Transverse colon (tissue), 4 donors: Measurements from ENCODE around the gene ZBP1. TPM values are rescaled to one million over a fixed set of nuclear protein-coding genes. Genes with fewer than 3 reads are reported as not detected.

Experiments used
- DNase-seq: peaks from one replicate; pipeline ENCODE4 v3.0.0-alpha.2; 2019
- H3K27ac ChIP-seq, 4 donors: fragments of 200-600 bp; sonication (generic); 2 replicates each; pipeline ENCODE4 v1.5.1; 2016 to 2018; ENCODE audit warnings: inconsistent platforms in 4 of 4
- H3K27me3 ChIP-seq: fragments of 200-600 bp; sonication (generic); 2 replicates; pipeline ENCODE4 v1.5.1; 2017; ENCODE audit warnings: inconsistent platforms
- H3K36me3 ChIP-seq, 4 donors: fragments of 200-600 bp; sonication (generic); 2 replicates each; pipeline ENCODE4 v1.5.1; 2017 to 2019; ENCODE audit warnings: inconsistent platforms in 4 of 4
- H3K4me1 ChIP-seq, 4 donors: fragments of 200-600 bp; sonication (generic); 2 replicates each; pipeline ENCODE4 v1.5.1; 2017 to 2020; ENCODE audit warnings: inconsistent platforms in 4 of 4
- H3K4me3 ChIP-seq, 4 donors: fragments of 200-600 bp; sonication (generic); 1 replicate in 1 of 4; 2 replicates in 3 of 4; pipeline versions ENCODE4 v1.5.1 to v1.6.1; 2017 to 2019; ENCODE audit warnings: inconsistent platforms in 4 of 4
- H3K9me3 ChIP-seq, 2 donors: fragments of 200-600 bp; sonication (generic); 2 replicates each; pipeline ENCODE4 v1.5.1; 2017 to 2019; ENCODE audit warnings: inconsistent platforms in 2 of 2
- CTCF ChIP-seq, 5 experiments: fragments of 200-600 bp in 3 of 5; fragments of 450-650 bp in 2 of 5; sonication (generic) in 3 of 5; IDR thresholded peaks; 1 replicate in 2 of 5; 2 replicates in 3 of 5; pipeline ENCODE4 v1.5.1; 2016 to 2017; ENCODE audit warnings: antibody characterized with exemption in 5 of 5, inconsistent platforms in 3 of 5, mild to moderate bottlenecking in 2 of 5, moderate library complexity in 1 of 5
- EP300 ChIP-seq: sonication (generic); formaldehyde crosslinking; IDR thresholded peaks from one replicate; pipeline ENCODE4 v1.6.1; 2017; ENCODE audit warnings: antibody characterized with exemption, low read depth
- POLR2A ChIP-seq: fragments of 450-650 bp; IDR thresholded peaks from one replicate; pipeline ENCODE4 v1.6.1; 2016; ENCODE audit warnings: antibody characterized with exemption, mild to moderate bottlenecking, moderate library complexity
- POLR2AphosphoS5 ChIP-seq, 3 donors: sonication (generic); formaldehyde crosslinking; IDR thresholded peaks; one replicate each; pipeline ENCODE4 v1.6.1; 2016; ENCODE audit warnings: antibody characterized with exemption in 3 of 3
- whole genome bisulfite sequencing, 2 donors: methylation state at CpG; one replicate each; pipeline ENCODE4 v1.1.5; 2018; ENCODE audit warnings: low coverage in 1 of 2; 5-methylcytosine and 5-hydroxymethylcytosine counted together
- in situ Hi-C, 4 donors: fragments of 200-750 bp; cut with MboI; loops; one replicate each; pipeline versions ENCODE4 v1.15.0 to v1.15.1; 2017; ENCODE audit warnings: low sequenced_read_pairs in 3 of 4, low pct_ligation_motif_present in 1 of 4, low pct_unique_long_range_greater_than_20kb in 1 of 4
- intact Hi-C: fragments of 100-400 bp; cut with DNase I; formaldehyde crosslinking; loops from one replicate; pipeline ENCODE4 v1.15.1; 2023; ENCODE audit warnings: low total_unique reads
- total RNA-seq, 4 donors: library from RNA; depleted of rRNA; stranded (reverse); fragments of >200 nt; gene quantifications; one replicate each; pipeline ENCODE4 v1.1.0, GENCODE V29; 2016

The ZBP1 gene
- total RNA-seq, 4 donors from 2014 or later, result 1.6 to 4.4 TPM; not detected in 2

- TF ChIP-seq CTCF (IDR thresholded peaks at IDR 0.05) (no peak), POLR2A (no peak), EP300 (no peak), POLR2AphosphoS5 (IDR thresholded peaks at IDR 0.05) (no peak)
- Histone ChIP-seq H3K4me1 (no peaks in the 10 kb centered on the region), H3K4me3 (no peak overlapping the region), H3K9me3 (peaks cover 0 to 2% of the 10 kb centered on the region in 2 donors), H3K27ac (no peak overlapping the region), H3K27me3 (no peaks in the 10 kb centered on the region), H3K36me3 (no peaks in the 10 kb centered on the region)
- no peak for DNase-seq
- in situ Hi-C loops (no loop called here), intact Hi-C loops (no loop called here)
- WGBS, 2 donors, result 77 to 83% methylated on average over 4 to 12 of the region's 12 CpGs
Measured at GRCh38 chr20:57647006-57647932, 27.0 kb upstream of the ZBP1 start.

- 78 to 86% methylated on average over 3 to 5 of the region's 5 CpGs for WGBS, 2 donors
- Histone ChIP-seq H3K27me3 (peaks cover 10% of the 10 kb centered on the region), H3K36me3 (no peaks in the 10 kb centered on the region), H3K4me3 (no peak overlapping the region), H3K27ac (no peak overlapping the region), H3K9me3 (no peaks in the 10 kb centered on the region), H3K4me1 (no peaks in the 10 kb centered on the region)
- in situ Hi-C loops, result no loop called here
- intact Hi-C loops, result no loop called here
- no peak for TF ChIP-seq POLR2AphosphoS5 (IDR thresholded peaks at IDR 0.05)
- TF ChIP-seq POLR2A, result no peak
- DNase-seq, result no peak
Measured at GRCh38 chr20:57638895-57639236, 18.6 kb upstream of the ZBP1 start.

- 65 to 70% methylated on average over 7 of the region's 7 CpGs for WGBS, 2 donors
Measured at GRCh38 chr20:57638173-57638894, 18.1 kb upstream of the ZBP1 start.

GRCh38 chr20:57633945-57634491 lies 13.8 kb upstream of the ZBP1 start:
- 84% methylated on average over 2 of the region's 2 CpGs; no CpG with 5 or more reads in 1 of the 2 donors for WGBS, 2 donors
- DNase-seq, result no peak
- Histone ChIP-seq H3K27ac (no peak overlapping the region), H3K4me3 (no peak overlapping the region), H3K9me3 (no peaks in the 10 kb centered on the region), H3K36me3 (no peaks in the 10 kb centered on the region), H3K27me3 (peaks cover 10% of the 10 kb centered on the region), H3K4me1 (peaks cover 0 to under 1% (median 0%) of the 10 kb centered on the region in 4 donors)
- intact Hi-C loops, result no loop called here
- no peak for TF ChIP-seq CTCF (IDR thresholded peaks at IDR 0.05)
- no peak for TF ChIP-seq POLR2AphosphoS5 (IDR thresholded peaks at IDR 0.05)
- TF ChIP-seq EP300, result no peak
- no peak for TF ChIP-seq POLR2A
- in situ Hi-C loops, result no loop called here

More at GRCh38 chr20:57638173-57638894, 18.1 kb upstream of the ZBP1 start:
- no peak for TF ChIP-seq CTCF (IDR thresholded peaks at IDR 0.05)
- no peak for TF ChIP-seq EP300
- TF ChIP-seq POLR2A, result no peak
- TF ChIP-seq POLR2AphosphoS5 (IDR thresholded peaks at IDR 0.05), result no peak
- no peak overlapping the region for H3K27ac ChIP-seq
- in situ Hi-C loops, result no loop called here
- DNase-seq, result no peak
- no peak overlapping the region for H3K4me3 ChIP-seq
- no peaks in the 10 kb centered on the region for H3K36me3 ChIP-seq
- no peaks in the 10 kb centered on the region for H3K9me3 ChIP-seq
- peaks cover 10% of the 10 kb centered on the region for H3K27me3 ChIP-seq
- no peaks in the 10 kb centered on the region for H3K4me1 ChIP-seq
- intact Hi-C loops, result no loop called here
